ENCODE measurements around the gene LRTM2. TPM values are rescaled to one million over a fixed set of nuclear protein-coding genes. Genes with fewer than 3 reads are reported as not detected.

Gene LRTM2
- total and polyA plus RNA-seq, 9 of the 15 experiments (the other 6 are each of a cell fraction or from before 2014, with no cell fraction given): 0.09 TPM; not detected in 8

DNA sequence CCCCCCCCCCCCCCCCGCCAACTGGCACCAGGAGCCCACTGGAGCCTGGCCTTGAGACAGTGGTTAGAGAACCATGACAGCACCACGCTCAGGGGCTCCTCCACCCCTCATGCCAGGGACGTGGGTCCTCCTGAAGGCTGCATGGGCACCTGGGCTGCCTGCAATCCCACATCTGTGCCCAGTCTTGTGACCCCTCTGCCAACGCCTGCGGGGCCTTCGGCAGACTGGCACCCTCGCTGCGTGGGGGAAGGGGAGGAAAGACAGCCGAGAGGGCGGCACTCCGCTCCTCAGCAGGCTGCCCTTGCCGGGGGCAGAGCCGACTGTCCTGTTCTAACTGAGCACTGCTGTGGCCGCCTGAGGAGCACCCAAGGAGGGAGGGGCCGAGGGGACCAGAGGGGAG is 6.0 kb downstream of the LRTM2 start:
- Histone ChIP-seq H3K9me3 (replicated peaks; ENCODE audit: control insufficient read depth, insufficient read depth, low read depth, low read length) (no peaks in the 10 kb centered on the region), H3K4me2 (ENCODE audit: insufficient read depth, low read length) (no peak overlapping the region), H3K27me3 (ENCODE audit: control insufficient read depth in 2 of 2, insufficient read depth in 2 of 2, low read length in 2 of 2) (peaks cover 12 to 89% of the 10 kb centered on the region in 2 experiments; a peak in 3 of 5 replicates), H2AFZ (ENCODE audit: low read depth, low read length) (no peak overlapping the region), H4K20me1 (replicated peaks; ENCODE audit: control insufficient read depth, insufficient read depth, low read length) (peaks cover 17% of the 10 kb centered on the region), H3K79me2 (ENCODE audit: control insufficient read depth, insufficient read depth, low read length) (no peaks in the 10 kb centered on the region), H3K9ac (ENCODE audit: insufficient read depth in 1 of 2, low read depth in 2 of 2, low read length in 2 of 2) (no peak overlapping the region), H3K36me3 (ENCODE audit: control insufficient read depth, insufficient read depth, low read length) (no peaks in the 10 kb centered on the region), H3K9me1 (ENCODE audit: control insufficient read depth, insufficient read depth, low read length) (no peaks in the 10 kb centered on the region), H3K27ac (ENCODE audit: extremely low read depth, low read depth, low read length) (no peak overlapping the region), H3K4me1 (replicated peaks in 1 of 2; ENCODE audit: control insufficient read depth in 2 of 2, insufficient read depth in 2 of 2, low read length in 2 of 2) (peaks cover 0 to 22% of the 10 kb centered on the region in 2 experiments; a peak in 2 of 5 replicates), H3K4me3 (no peak overlapping the region)
- ChIA-PET CTCF (ENCODE audit: low intra/inter-chr PET ratio) (no interaction called here), POLR2A (no interaction called here)
- ATAC-seq (no peak), DNase-seq (ENCODE audit: extremely low read depth in 1 of 4, low spot score in 3 of 4) (no peak), FAIRE-seq (no peak)
- WGBS (ENCODE audit: insufficient coverage, low coverage, missing lambda C conversion rate): 0% methylated on average over 2 of the region's 15 CpGs
- BruUV-seq (replicated peaks): no TSS peak
- in situ Hi-C loops (cut with MboI): no loop called here
- intact Hi-C loops (cut with micrococcal nuclease): no loop called here
- TF ChIP-seq ZC3H4 (CRISPR knock-in tag; IDR thresholded peaks at IDR 0.05; ENCODE audit: borderline replicate concordance) (no peak), JUNB (CRISPR knock-in tag; conservative IDR thresholded peaks at IDR 0.05) (no peak), HDAC3 (IDR thresholded peaks at IDR 0.05; ENCODE audit: borderline replicate concordance, partially characterized antibody) (no peak), MAFF (IDR thresholded peaks at IDR 0.05; ENCODE audit: low read length) (no peak), ZNF778 (CRISPR knock-in tag; IDR thresholded peaks at IDR 0.05) (no peak), ZNF134 (CRISPR knock-in tag; conservative IDR thresholded peaks at IDR 0.05) (no peak), STAT5A (IDR thresholded peaks at IDR 0.05; ENCODE audit: borderline replicate concordance, low read length) (no peak), SMAD1 (IDR thresholded peaks at IDR 0.05; ENCODE audit: low read depth, low read length, partially characterized antibody) (no peak)

All from K562 (cell line).